H9 (cell line): Measurements from ENCODE around the gene SOHLH1. TPM values are rescaled to one million over a fixed set of nuclear protein-coding genes. Genes with fewer than 3 reads are reported as not detected.

Experiments used
- DNase-seq: peaks from one replicate; pipeline ENCODE4 v3.0.0-alpha.2; 2017
- H2AFZ ChIP-seq: one replicate; pipeline ENCODE4 v1.6.1; 2013; ENCODE audit warnings: mild to moderate bottlenecking, low read length, control low read depth, moderate library complexity
- H2AK5ac ChIP-seq: 2 replicates; pipeline ENCODE4 v1.6.1; 2013; ENCODE audit warnings: low read length, control low read depth, mixed read lengths; ENCODE audit not compliant: insufficient read length
- H2BK120ac ChIP-seq: one replicate; pipeline ENCODE4 v1.6.1; 2013; ENCODE audit warnings: low read depth, mild to moderate bottlenecking, low read length, control low read depth, inconsistent platforms; ENCODE audit not compliant: poor library complexity, severe bottlenecking
- H2BK12ac ChIP-seq: 2 replicates; pipeline ENCODE4 v1.6.1; 2013; ENCODE audit warnings: low read length, control low read depth, mixed read lengths, low read depth; ENCODE audit not compliant: insufficient read length
- H2BK15ac ChIP-seq: 2 replicates; pipeline ENCODE4 v1.6.1; 2013; ENCODE audit warnings: low read depth, low read length, control low read depth
- H2BK20ac ChIP-seq: one replicate; pipeline ENCODE4 v1.6.1; 2013; ENCODE audit warnings: low read depth, mild to moderate bottlenecking, low read length, control low read depth, inconsistent platforms; ENCODE audit not compliant: poor library complexity, severe bottlenecking
- H2BK5ac ChIP-seq: 2 replicates; pipeline ENCODE4 v1.6.1; 2013; ENCODE audit warnings: low read length, control low read depth, mixed read lengths; ENCODE audit not compliant: insufficient read length
- H3K14ac ChIP-seq: 2 replicates; pipeline ENCODE4 v1.6.1; 2013; ENCODE audit warnings: low read length, control low read depth; ENCODE audit not compliant: insufficient read depth
- H3K18ac ChIP-seq: 2 replicates; pipeline ENCODE4 v1.6.1; 2013; ENCODE audit warnings: low read depth, mild to moderate bottlenecking, mixed read lengths, low read length, control low read depth; ENCODE audit not compliant: insufficient read length
- H3K23ac ChIP-seq: 2 replicates; pipeline ENCODE4 v1.6.1; 2013; ENCODE audit warnings: low read length, control low read depth, mixed read lengths, low read depth; ENCODE audit not compliant: insufficient read length
- H3K23me2 ChIP-seq: 2 replicates; pipeline ENCODE4 v1.6.1; 2013; ENCODE audit warnings: low read depth, mild to moderate bottlenecking, mixed read lengths, low read length, control low read depth; ENCODE audit not compliant: insufficient read length, poor library complexity, severe bottlenecking
- H3K27ac ChIP-seq: 2 replicates; pipeline ENCODE4 v1.5.1; 2013; ENCODE audit warnings: low read length, control low read depth, mixed read lengths, low read depth; ENCODE audit not compliant: insufficient read length
- H3K27me3 ChIP-seq: 2 replicates; pipeline ENCODE4 v1.6.1; 2013; ENCODE audit warnings: low read length, control low read depth, inconsistent platforms; ENCODE audit not compliant: insufficient read depth
- H3K4ac ChIP-seq: 2 replicates; pipeline ENCODE4 v1.6.1; 2013; ENCODE audit warnings: low read depth, mild to moderate bottlenecking, control low read depth, inconsistent platforms, low read length, moderate library complexity
- H3K4me1 ChIP-seq: 2 replicates; pipeline ENCODE4 v1.6.1; 2013; ENCODE audit warnings: low read length, control low read depth, inconsistent platforms; ENCODE audit not compliant: insufficient read depth
- H3K4me2 ChIP-seq: 2 replicates; pipeline ENCODE4 v1.6.1; 2013; ENCODE audit warnings: low read length, control low read depth, mixed read lengths; ENCODE audit not compliant: insufficient read length, insufficient read depth
- H3K56ac ChIP-seq: 2 replicates; pipeline ENCODE4 v1.6.1; 2013; ENCODE audit warnings: low read depth, mild to moderate bottlenecking, mixed read lengths, low read length, control low read depth; ENCODE audit not compliant: insufficient read length
- H3K79me1 ChIP-seq: 2 replicates; pipeline ENCODE4 v1.6.1; 2013; ENCODE audit warnings: low read depth, mild to moderate bottlenecking, moderate library complexity, low read length, control low read depth, inconsistent platforms; ENCODE audit not compliant: insufficient read depth, poor library complexity, severe bottlenecking
- H3K79me2 ChIP-seq: 2 replicates; pipeline ENCODE4 v1.6.1; 2013; ENCODE audit warnings: low read length, control low read depth, inconsistent platforms; ENCODE audit not compliant: insufficient read depth
- H3K9ac ChIP-seq: 2 replicates; pipeline ENCODE4 v1.6.1; 2013; ENCODE audit warnings: low read length, control low read depth, mixed read lengths; ENCODE audit not compliant: insufficient read length; ENCODE audit errors: extremely low read depth
- H3K9me3 ChIP-seq: one replicate; pipeline ENCODE4 v1.6.1; 2013; ENCODE audit warnings: low read depth, low read length, inconsistent platforms; ENCODE audit not compliant: control insufficient read depth
- H3T11ph ChIP-seq: one replicate; pipeline ENCODE4 v1.6.1; 2013; ENCODE audit warnings: mild to moderate bottlenecking, low read length, control low read depth, inconsistent platforms
- H4K20me1 ChIP-seq: one replicate; pipeline ENCODE4 v1.6.1; 2013; ENCODE audit not compliant: control insufficient read depth, insufficient read length, insufficient read depth
- H4K5ac ChIP-seq: 2 replicates; pipeline ENCODE4 v1.6.1; 2013; ENCODE audit warnings: low read depth, mild to moderate bottlenecking, mixed read lengths, low read length, control low read depth; ENCODE audit not compliant: insufficient read length
- H4K8ac ChIP-seq: replicated peaks from 2 replicates; pipeline ENCODE4 v1.6.1; 2013; ENCODE audit warnings: low read length, control low read depth, mixed read lengths, low read depth; ENCODE audit not compliant: insufficient read length
- H4K91ac ChIP-seq: 2 replicates; pipeline ENCODE4 v1.6.1; 2013; ENCODE audit warnings: low read depth, mild to moderate bottlenecking, moderate library complexity, mixed read lengths, low read length, control low read depth; ENCODE audit not compliant: insufficient read length
- H3K27ac Mint-ChIP-seq, 3 experiments: 2 replicates in 2 of 3; 3 replicates in 1 of 3; pipeline ENCODE4 v1.8.0; 2020 to 2021; ENCODE audit warnings: mixed read lengths in 3 of 3, mild to moderate bottlenecking in 1 of 3, moderate library complexity in 1 of 3
- H3K27me3 Mint-ChIP-seq: 2 replicates; pipeline ENCODE4 v1.8.0; 2021; ENCODE audit warnings: low read depth, mild to moderate bottlenecking, moderate library complexity, mixed read lengths
- H3K36me3 Mint-ChIP-seq, 3 experiments: 2 replicates in 2 of 3; 3 replicates in 1 of 3; pipeline ENCODE4 v1.8.0; 2020 to 2021; ENCODE audit warnings: low read depth in 3 of 3, mixed read lengths in 3 of 3; ENCODE audit not compliant: insufficient read depth in 1 of 3
- H3K4me1 Mint-ChIP-seq, 2 experiments: 2 replicates each; pipeline ENCODE4 v1.8.0; 2020; ENCODE audit warnings: mixed read lengths in 2 of 2
- H3K4me3 Mint-ChIP-seq, 2 experiments: 2 replicates in 1 of 2; 3 replicates in 1 of 2; pipeline ENCODE4 v1.8.0; 2020 to 2021; ENCODE audit warnings: mild to moderate bottlenecking in 2 of 2, mixed read lengths in 2 of 2, moderate library complexity in 1 of 2
- H3K9me3 Mint-ChIP-seq, 2 experiments: 2 replicates in 1 of 2; 3 replicates in 1 of 2; pipeline ENCODE4 v1.8.0; 2020; ENCODE audit warnings: mild to moderate bottlenecking in 2 of 2, mixed read lengths in 2 of 2, moderate library complexity in 1 of 2
- WGBS: extraction: QIAGEN DNeasy Blood & Tissue Kit; methylation state at CpG from one replicate; pipeline ENCODE4 v1.1.7; 2013; ENCODE audit warnings: missing lambda C conversion rate, low lambda C conversion rate, mixed read lengths; ENCODE audit not compliant: insufficient read length; ENCODE audit errors: extremely low coverage; 5-methylcytosine and 5-hydroxymethylcytosine counted together
- total RNA-seq: library from RNA; stranded (reverse); gene quantifications from 2 replicates; pipeline ENCODE4 v1.2.1, GENCODE V29; 2021
- TF ChIP-seq, protein P1 (sequence below): fragments of 200-600 bp; sonication (generic); conservative IDR thresholded peaks from 3 replicates; pipeline ENCODE4 v1.8.0; 2021; ENCODE audit warnings: antibody characterized with exemption, mild to moderate bottlenecking

SOHLH1 gene
- total RNA-seq, 1 experiment from 2014 or later = not detected

DNA sequence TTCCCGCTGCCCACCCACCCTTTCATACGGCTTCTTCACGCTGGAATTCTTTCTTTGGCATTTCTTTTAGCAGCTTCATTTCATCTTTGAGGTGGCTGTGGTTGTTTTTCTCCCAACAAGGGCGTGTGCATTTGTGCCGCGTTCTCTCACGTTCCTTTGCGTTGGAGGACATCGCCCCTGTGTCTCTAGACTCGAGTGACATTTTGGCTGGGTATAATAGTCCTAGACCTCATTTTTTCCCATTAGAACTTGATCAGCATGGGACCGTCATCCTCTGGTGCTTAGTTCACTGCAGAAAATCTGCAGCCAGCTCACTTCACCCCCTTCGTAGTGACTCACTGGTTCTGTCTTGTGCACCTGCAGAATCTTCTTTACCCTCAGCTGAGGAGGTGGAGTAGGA is 32.2 kb upstream of the SOHLH1 start:
- Histone ChIP-seq H3K79me2 (no peaks in the 10 kb centered on the region), H3K18ac (no peak overlapping the region), H3K9ac (no peak overlapping the region), H2BK20ac (no peak overlapping the region), H3K27ac (no peak overlapping the region), H2BK5ac (no peak overlapping the region), H2BK120ac (no peak overlapping the region), H4K20me1 (no peaks in the 10 kb centered on the region), H2AK5ac (no peak overlapping the region), H3K56ac (no peak overlapping the region), H3K23me2 (no peaks in the 10 kb centered on the region), H3K4me1 (no peaks in the 10 kb centered on the region; the same call in 1 of the 2 replicates), H4K91ac (no peak overlapping the region), H2AFZ (no peak overlapping the region), H3T11ph (no peak overlapping the region), H3K4me2 (no peak overlapping the region), H2BK12ac (no peak overlapping the region), H3K27me3 (peaks cover 5% of the 10 kb centered on the region; the same call in 1 of the 2 replicates), H3K14ac (no peak overlapping the region), H4K8ac (no peak overlapping the region), H3K4ac (no peak overlapping the region), H3K79me1 (no peaks in the 10 kb centered on the region), H2BK15ac (no peak overlapping the region), H4K5ac (no peak overlapping the region), H3K9me3 (peaks cover 7% of the 10 kb centered on the region), H3K23ac (no peak overlapping the region)
- Mint-ChIP-seq H3K27ac (no peak overlapping the region), H3K4me1 (peaks cover 13% of the 10 kb centered on the region in 2 experiments), H3K36me3 (peaks cover 3 to 21% (median 13%) of the 10 kb centered on the region in 3 experiments), H3K9me3 (peaks cover 22 to 24% of the 10 kb centered on the region in 2 experiments), H3K27me3 (peaks cover 29% of the 10 kb centered on the region), H3K4me3 (no peak overlapping the region)
- DNase-seq = no peak
- WGBS = no CpG with 5 or more reads among the region's 12 CpGs
- TF ChIP-seq, protein P1, sequence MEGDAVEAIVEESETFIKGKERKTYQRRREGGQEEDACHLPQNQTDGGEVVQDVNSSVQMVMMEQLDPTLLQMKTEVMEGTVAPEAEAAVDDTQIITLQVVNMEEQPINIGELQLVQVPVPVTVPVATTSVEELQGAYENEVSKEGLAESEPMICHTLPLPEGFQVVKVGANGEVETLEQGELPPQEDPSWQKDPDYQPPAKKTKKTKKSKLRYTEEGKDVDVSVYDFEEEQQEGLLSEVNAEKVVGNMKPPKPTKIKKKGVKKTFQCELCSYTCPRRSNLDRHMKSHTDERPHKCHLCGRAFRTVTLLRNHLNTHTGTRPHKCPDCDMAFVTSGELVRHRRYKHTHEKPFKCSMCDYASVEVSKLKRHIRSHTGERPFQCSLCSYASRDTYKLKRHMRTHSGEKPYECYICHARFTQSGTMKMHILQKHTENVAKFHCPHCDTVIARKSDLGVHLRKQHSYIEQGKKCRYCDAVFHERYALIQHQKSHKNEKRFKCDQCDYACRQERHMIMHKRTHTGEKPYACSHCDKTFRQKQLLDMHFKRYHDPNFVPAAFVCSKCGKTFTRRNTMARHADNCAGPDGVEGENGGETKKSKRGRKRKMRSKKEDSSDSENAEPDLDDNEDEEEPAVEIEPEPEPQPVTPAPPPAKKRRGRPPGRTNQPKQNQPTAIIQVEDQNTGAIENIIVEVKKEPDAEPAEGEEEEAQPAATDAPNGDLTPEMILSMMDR = no peak
